Activated T-helper 2 cell treated with anti-CD3 and anti-CD28 coated beads, Interferon-gamma antibody, Interleukin-2, Interleukin-4, amounts not matched to agents 10 μg/mL and 5 μg/mL and 100 μg/mL, durations not matched to agents 14 hours and 24 hours and 36 hours (primary cell): ENCODE results near the gene NAAA. TPM values are rescaled to one million over a fixed set of nuclear protein-coding genes. Genes with fewer than 3 reads are reported as not detected.

Experiments used
- DNase-seq: peaks from one replicate; pipeline ENCODE4 v3.0.0; 2021; ENCODE audit warnings: low spot score
- H3K27ac Mint-ChIP-seq: one replicate; pipeline ENCODE4 v1.8.0; 2021; ENCODE audit warnings: mixed read lengths
- H3K27me3 Mint-ChIP-seq: one replicate; pipeline ENCODE4 v1.8.0; 2021; ENCODE audit warnings: low read depth, mixed read lengths
- H3K36me3 Mint-ChIP-seq: one replicate; pipeline ENCODE4 v1.8.0; 2021; ENCODE audit warnings: low read depth, mixed read lengths
- H3K4me1 Mint-ChIP-seq: one replicate; pipeline ENCODE4 v1.8.0; 2021; ENCODE audit warnings: low read depth, mixed read lengths
- H3K4me3 Mint-ChIP-seq: one replicate; pipeline ENCODE4 v1.8.0; 2021; ENCODE audit warnings: low read depth, mild to moderate bottlenecking, moderate library complexity, mixed read lengths
- H3K9me3 Mint-ChIP-seq: one replicate; pipeline ENCODE4 v1.8.0; 2021; ENCODE audit warnings: mixed read lengths
- intact Hi-C: fragments of 100-400 bp; cut with micrococcal nuclease; formaldehyde crosslinking; loops from one replicate; pipeline ENCODE4 v1.15.1; 2023
- total RNA-seq: library from RNA; stranded (reverse); gene quantifications from 2 replicates; pipeline ENCODE4 v1.2.3, GENCODE V29; 2022

The NAAA gene
- total RNA-seq, 1 donor from 2014 or later = 33.9 TPM

- intact Hi-C loops = no loop called here
- Mint-ChIP-seq H3K4me3 (no peak overlapping the region), H3K4me1 (no peaks in the 10 kb centered on the region), H3K9me3 (no peaks in the 10 kb centered on the region), H3K27me3 (no peaks in the 10 kb centered on the region), H3K27ac (no peak overlapping the region), H3K36me3 (peaks cover 14% of the 10 kb centered on the region)
- DNase-seq = no peak
Measured at GRCh38 chr4:75909405-75909804, 31.4 kb downstream of the NAAA start.

- H3K27me3 Mint-ChIP-seq = no peaks in the 10 kb centered on the region
- peaks cover 9% of the 10 kb centered on the region for H3K36me3 Mint-ChIP-seq
- intact Hi-C loops = no loop called here
- H3K9me3 Mint-ChIP-seq = no peaks in the 10 kb centered on the region
- H3K4me1 Mint-ChIP-seq = no peaks in the 10 kb centered on the region
- no peak for DNase-seq
- no peak overlapping the region for H3K27ac Mint-ChIP-seq
- no peak overlapping the region for H3K4me3 Mint-ChIP-seq
Measured at GRCh38 chr4:75908555-75908954, 32.3 kb downstream of the NAAA start.

DNA sequence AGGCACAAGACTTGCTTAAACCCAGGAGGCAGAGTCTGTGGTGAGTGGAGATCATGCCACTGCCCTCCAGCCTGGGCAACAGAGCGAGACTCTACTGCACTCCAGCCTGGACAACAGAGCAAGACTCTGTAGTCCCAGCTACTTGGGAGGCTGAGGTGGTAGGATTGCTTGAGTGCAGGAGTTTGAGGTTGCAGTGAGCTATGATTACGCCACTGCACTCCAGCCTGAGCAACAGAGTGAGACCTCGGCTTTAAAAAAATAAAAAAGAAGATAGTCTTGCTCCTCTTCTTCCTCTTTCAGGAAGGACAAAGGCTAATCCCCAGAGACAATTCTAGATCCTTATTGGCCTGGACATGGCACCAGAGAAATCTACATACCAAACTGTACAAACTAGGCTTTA is 32.8 kb downstream of the NAAA start:
- no peaks in the 10 kb centered on the region for H3K27me3 Mint-ChIP-seq
- no peak for DNase-seq
- no peaks in the 10 kb centered on the region for H3K4me1 Mint-ChIP-seq
- intact Hi-C loops = no loop called here
- H3K9me3 Mint-ChIP-seq = no peaks in the 10 kb centered on the region
- no peak overlapping the region for H3K4me3 Mint-ChIP-seq
- H3K27ac Mint-ChIP-seq = no peak overlapping the region
- H3K36me3 Mint-ChIP-seq = peaks cover 9% of the 10 kb centered on the region

- Mint-ChIP-seq H3K9me3 (no peaks in the 10 kb centered on the region), H3K4me1 (no peaks in the 10 kb centered on the region), H3K27ac (no peak overlapping the region), H3K4me3 (no peak overlapping the region), H3K27me3 (peaks cover 15% of the 10 kb centered on the region), H3K36me3 (no peaks in the 10 kb centered on the region)
- intact Hi-C loops = no loop called here
- DNase-seq = no peak
Measured at GRCh38 chr4:75904076-75904475, 36.7 kb downstream of the NAAA start.

GRCh38 chr4:75902352-75902751 is 38.5 kb downstream of the NAAA start, which contains the start of gene PPEF2:
PPEF2 (minus strand) TSS chr4:75902452; CDS start chr4:75896325, 6,127 bp downstream.
- intact Hi-C loops = no loop called here
- peaks cover 18% of the 10 kb centered on the region for H3K27me3 Mint-ChIP-seq
- no peak for DNase-seq
- H3K36me3 Mint-ChIP-seq = no peaks in the 10 kb centered on the region
- H3K9me3 Mint-ChIP-seq = no peaks in the 10 kb centered on the region
- no peak within 1 kb of the TSS for H3K4me3 Mint-ChIP-seq
- no peak within 1 kb of the TSS for H3K27ac Mint-ChIP-seq
- no peaks in the 10 kb centered on the region for H3K4me1 Mint-ChIP-seq

- Mint-ChIP-seq H3K4me3 (no peak overlapping the region), H3K4me1 (no peaks in the 10 kb centered on the region), H3K27ac (no peak overlapping the region), H3K9me3 (no peaks in the 10 kb centered on the region), H3K36me3 (no peaks in the 10 kb centered on the region), H3K27me3 (peaks cover 18% of the 10 kb centered on the region)
- intact Hi-C loops = no loop called here
- DNase-seq = no peak
Measured at GRCh38 chr4:75898536-75898935, 42.3 kb downstream of the NAAA start.

GRCh38 chr4:75895744-75896314 is 45.0 kb downstream of the NAAA start:
- Mint-ChIP-seq H3K27ac (no peak overlapping the region), H3K4me3 (no peak overlapping the region), H3K36me3 (no peaks in the 10 kb centered on the region), H3K9me3 (no peaks in the 10 kb centered on the region), H3K27me3 (peaks cover 11% of the 10 kb centered on the region), H3K4me1 (no peaks in the 10 kb centered on the region)
- DNase-seq = no peak
- intact Hi-C loops = no loop called here

GRCh38 chr4:75892508-75892907 is 48.3 kb downstream of the NAAA start:
- Mint-ChIP-seq H3K4me1 (no peaks in the 10 kb centered on the region), H3K4me3 (no peak overlapping the region), H3K36me3 (no peaks in the 10 kb centered on the region), H3K27me3 (peaks cover 10% of the 10 kb centered on the region), H3K27ac (no peak overlapping the region), H3K9me3 (no peaks in the 10 kb centered on the region)
- DNase-seq = no peak
- intact Hi-C loops = no loop called here

- Mint-ChIP-seq H3K27me3 (peaks cover 10% of the 10 kb centered on the region), H3K36me3 (no peaks in the 10 kb centered on the region), H3K9me3 (no peaks in the 10 kb centered on the region), H3K4me3 (no peak overlapping the region), H3K27ac (no peak overlapping the region), H3K4me1 (no peaks in the 10 kb centered on the region)
- no peak for DNase-seq
- intact Hi-C loops = no loop called here
Measured at GRCh38 chr4:75891611-75892010, 49.2 kb downstream of the NAAA start.

DNA sequence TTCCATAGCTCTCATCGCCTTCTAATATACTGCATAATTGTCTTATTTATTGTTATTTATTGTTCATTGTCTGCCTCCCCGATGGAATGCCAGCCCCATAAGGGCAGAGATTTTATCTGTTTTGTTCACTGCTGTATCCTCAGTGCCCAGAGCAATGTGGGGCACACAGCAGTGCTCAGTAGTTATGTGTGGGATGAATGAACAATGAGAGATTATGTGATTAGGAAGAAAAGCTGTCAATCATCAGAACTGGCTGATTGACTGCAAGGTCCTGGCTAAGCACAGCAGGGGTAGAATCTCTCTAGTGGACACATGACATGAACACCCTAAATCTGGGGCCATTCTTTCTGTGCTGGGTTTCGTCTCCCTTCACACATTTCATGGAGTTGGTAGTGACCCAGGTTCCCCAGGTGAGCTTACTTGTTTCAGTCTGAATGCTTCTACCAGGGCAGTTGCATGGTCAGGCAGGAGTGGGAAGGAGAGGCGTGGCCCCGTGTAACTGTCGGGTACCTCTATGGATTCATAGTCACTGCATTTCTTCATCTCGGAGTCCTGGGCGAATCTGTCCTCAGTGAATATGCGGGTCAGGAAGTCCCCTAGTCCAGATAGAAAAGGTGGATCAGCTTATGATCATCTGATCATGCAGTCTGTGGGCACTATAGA is 51.1 kb downstream of the NAAA start:
- no peak for DNase-seq
- no peaks in the 10 kb centered on the region for H3K9me3 Mint-ChIP-seq
- no peaks in the 10 kb centered on the region for H3K4me1 Mint-ChIP-seq
- no peak overlapping the region for H3K4me3 Mint-ChIP-seq
- intact Hi-C loops = no loop called here
- peaks cover 10% of the 10 kb centered on the region for H3K27me3 Mint-ChIP-seq
- H3K36me3 Mint-ChIP-seq = no peaks in the 10 kb centered on the region
- no peak overlapping the region for H3K27ac Mint-ChIP-seq

DNA sequence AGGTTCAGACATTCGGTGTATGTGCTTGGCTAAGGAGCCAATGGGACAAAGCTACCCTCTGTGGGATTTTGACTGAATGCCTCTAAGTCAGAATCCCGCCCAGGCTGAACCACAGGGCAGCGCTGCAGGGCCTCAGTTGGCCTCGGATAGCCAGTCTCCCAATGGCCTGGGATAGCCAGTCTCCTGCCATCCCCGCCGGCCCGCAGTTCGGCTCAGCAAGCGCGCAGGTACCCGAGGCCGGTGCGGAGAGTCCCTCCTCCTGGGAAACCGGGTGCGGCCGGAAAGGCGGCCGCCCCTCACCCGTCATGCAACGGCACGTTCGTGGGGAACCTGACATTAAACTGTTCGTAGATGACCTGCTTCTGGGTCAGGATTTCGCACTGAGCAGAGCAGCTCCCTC is 54.7 kb downstream of the NAAA start:
- intact Hi-C loops = no loop called here
- Mint-ChIP-seq H3K36me3 (no peaks in the 10 kb centered on the region), H3K4me3 (no peak overlapping the region), H3K9me3 (no peaks in the 10 kb centered on the region), H3K4me1 (peaks cover 2% of the 10 kb centered on the region), H3K27ac (no peak overlapping the region), H3K27me3 (peaks cover 10% of the 10 kb centered on the region)
- no peak for DNase-seq

DNA sequence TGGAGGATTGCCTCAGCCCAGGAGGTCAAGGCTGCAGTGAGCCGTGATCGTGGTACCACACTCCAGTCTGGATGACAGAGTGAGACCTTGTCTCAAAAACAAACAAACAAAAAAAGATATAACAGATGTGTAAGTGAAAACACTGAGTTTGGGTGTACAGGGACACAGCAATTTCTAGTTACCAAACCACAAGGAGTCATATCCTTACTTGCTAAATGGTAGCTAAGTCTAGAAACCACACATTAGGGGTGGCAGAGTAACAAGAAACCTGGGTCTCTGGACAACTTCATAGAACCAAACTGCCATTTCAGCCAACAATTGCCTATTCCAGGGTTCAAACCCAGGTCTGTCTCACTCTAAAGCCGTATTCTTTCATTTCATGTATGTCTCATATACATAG is 59.3 kb downstream of the NAAA start:
- Mint-ChIP-seq H3K27me3 (peaks cover 2% of the 10 kb centered on the region), H3K27ac (no peak overlapping the region), H3K9me3 (no peaks in the 10 kb centered on the region), H3K4me3 (no peak overlapping the region), H3K4me1 (peaks cover 2% of the 10 kb centered on the region), H3K36me3 (no peaks in the 10 kb centered on the region)
- intact Hi-C loops = no loop called here
- DNase-seq = no peak

- Mint-ChIP-seq H3K9me3 (no peaks in the 10 kb centered on the region), H3K4me1 (peaks cover 2% of the 10 kb centered on the region), H3K27me3 (peaks cover 2% of the 10 kb centered on the region), H3K27ac (no peak overlapping the region), H3K4me3 (no peak overlapping the region), H3K36me3 (no peaks in the 10 kb centered on the region)
- no peak for DNase-seq
- intact Hi-C loops = no loop called here
Measured at GRCh38 chr4:75880278-75880677, 60.5 kb downstream of the NAAA start.
